NB4 (cell line): ENCODE results near the gene MRPL44.
"Not testable (repeated sequence)": the region's sequence is repeated elsewhere in the genome, so short reads cannot be mapped to it uniquely, and the experiment has no call there.

Experiments used
- DNase-seq: peaks from one replicate; pipeline ENCODE4 v3.0.0; 2010; ENCODE audit warnings: low read depth
- H3K4me3 ChIP-seq: one replicate; pipeline ENCODE4 v1.5.1; 2011; ENCODE audit warnings: mild to moderate bottlenecking, low read depth, low read length, moderate library complexity
- CTCF ChIP-seq: IDR thresholded peaks from one replicate; pipeline ENCODE4 v1.5.1; 2012; ENCODE audit warnings: low read depth, low read length
- MAX ChIP-seq: IDR thresholded peaks from 2 replicates; pipeline ENCODE4 v1.6.1; 2011; ENCODE audit warnings: low read depth, low read length
- MYC ChIP-seq: IDR thresholded peaks from 2 replicates; pipeline ENCODE4 v1.6.1; 2011; ENCODE audit warnings: low read depth, low read length
- POLR2A ChIP-seq: IDR thresholded peaks from 2 replicates; pipeline ENCODE4 v1.6.1; 2011; ENCODE audit warnings: mild to moderate bottlenecking; ENCODE audit not compliant: insufficient read length; ENCODE audit errors: extremely low read depth

The MRPL44 gene

GRCh38 chr2:223994562-223995162 lies 37.4 kb downstream of the MRPL44 start:
- no peak for TF ChIP-seq MYC
- no peak for TF ChIP-seq CTCF
- H3K4me3 ChIP-seq, result no peak overlapping the region
- no peak for DNase-seq

GRCh38 chr2:223995569-223995968 lies 38.3 kb downstream of the MRPL44 start:
- H3K4me3 ChIP-seq, result no peak overlapping the region
- peak; percentile 25 for DNase-seq
- TF ChIP-seq POLR2A (no peak), MAX (no peak), MYC (no peak), CTCF (no peak)

- no peak for DNase-seq
- TF ChIP-seq MAX (no peak), CTCF (no peak), POLR2A (no peak), MYC (no peak)
- H3K4me3 ChIP-seq, result no peak overlapping the region
Measured at GRCh38 chr2:223996391-223996790, 39.1 kb downstream of the MRPL44 start.

GRCh38 chr2:223997938-223998337 lies 40.7 kb downstream of the MRPL44 start:
- DNase-seq, result no peak
- TF ChIP-seq MAX, result no peak
- TF ChIP-seq MYC, result no peak
- no peak for TF ChIP-seq POLR2A
- no peak for TF ChIP-seq CTCF
- H3K4me3 ChIP-seq, result no peak overlapping the region

GRCh38 chr2:223998948-223999347 lies 41.7 kb downstream of the MRPL44 start:
- no peak for DNase-seq
- H3K4me3 ChIP-seq, result no peak overlapping the region
- TF ChIP-seq MAX (no peak), POLR2A (no peak), MYC (no peak), CTCF (no peak)

- H3K4me3 ChIP-seq, result no peak overlapping the region
- DNase-seq, result no peak
- TF ChIP-seq MYC, result no peak
- TF ChIP-seq POLR2A, result no peak
- TF ChIP-seq CTCF, result no peak
- TF ChIP-seq MAX, result no peak
Measured at GRCh38 chr2:223999862-224000261, 42.6 kb downstream of the MRPL44 start.

GRCh38 chr2:224000662-224001061 lies 43.4 kb downstream of the MRPL44 start:
- H3K4me3 ChIP-seq, DNase-seq: not testable (repeated sequence)
